Endothelial cell of umbilical vein (primary cell): ENCODE data around the gene DDX24. TPM values are rescaled to one million over a fixed set of nuclear protein-coding genes. Genes with fewer than 3 reads are reported as not detected.
A peak's percentile ranks its signal among the peaks of the same experiment; 100 is the strongest.

Experiments
- BruUV-seq: library from RNA; stranded (reverse); fragments of 400-500 nt; replicated peaks from 2 replicates; lab custom pipeline; 2021; lab: Mats Ljungman, UMichigan
- CTCF ChIA-PET: fragments of 300-600, 350-600 bp; sonication (Branson Sonifier 250); formaldehyde crosslinking; loops from one replicate; lab custom pipeline; 2021; ENCODE audit warnings: antibody characterized with exemption, inconsistent platforms; lab: Charles Lee
- POLR2A ChIA-PET: fragments of 300-600, 350-600 bp; sonication (Branson Sonifier 250); formaldehyde crosslinking; loops from one replicate; lab custom pipeline; 2021; ENCODE audit warnings: antibody characterized with exemption, inconsistent platforms; lab: Charles Lee
- DNase-seq: peaks from one replicate; pipeline ENCODE4 v3.0.0-alpha.2; 2011; ENCODE audit warnings: low read depth, low spot score
- FAIRE-seq: peaks from 2 replicates; lab custom pipeline; 2011; peaks lifted over from hg19 to GRCh38; lab: Jason Lieb, UNC
- H2AFZ ChIP-seq: 2 replicates; pipeline ENCODE4 v1.6.0; 2012; ENCODE audit warnings: low read depth, low read length, control low read depth, inconsistent platforms
- H3K27ac ChIP-seq: 2 replicates; pipeline ENCODE4 v1.5.1; 2011; ENCODE audit warnings: low read depth, mild to moderate bottlenecking, control low read depth, low read length, moderate library complexity; ENCODE audit not compliant: insufficient read depth
- H3K27me3 ChIP-seq, 2 experiments: 2 replicates each; pipeline versions ENCODE4 v1.6.0 to v1.6.1; 2011; ENCODE audit warnings: low read length in 2 of 2, mixed read lengths in 1 of 2; ENCODE audit not compliant: control insufficient read depth in 2 of 2, insufficient read depth in 2 of 2
- H3K36me3 ChIP-seq, 2 experiments: 2 replicates in 1 of 2; 3 replicates in 1 of 2; pipeline ENCODE4 v1.5.1; 2011; ENCODE audit warnings: low read length in 2 of 2, mild to moderate bottlenecking in 1 of 2, moderate library complexity in 1 of 2; ENCODE audit not compliant: control insufficient read depth in 2 of 2, insufficient read depth in 2 of 2; ENCODE audit errors: extremely low read depth in 1 of 2
- H3K4me1 ChIP-seq: 3 replicates; pipeline ENCODE4 v1.5.1; 2011; ENCODE audit warnings: mild to moderate bottlenecking, low read length; ENCODE audit not compliant: control insufficient read depth, insufficient read depth; ENCODE audit errors: extremely low read depth
- H3K4me2 ChIP-seq: 2 replicates; pipeline ENCODE4 v1.6.1; 2011; ENCODE audit warnings: low read length, control low read depth, mixed read lengths; ENCODE audit not compliant: insufficient read depth
- H3K4me3 ChIP-seq, 3 experiments: fragments of 200-600 bp in 1 of 3; sonication (generic), shearing (Covaris generic) in 1 of 3; replicated peaks in 1 of 3; 2 replicates each; pipeline ENCODE4 v1.5.1; 2011 to 2016; ENCODE audit warnings: control low read depth in 3 of 3, low read length in 3 of 3, mild to moderate bottlenecking in 2 of 3, inconsistent platforms in 1 of 3, low read depth in 1 of 3, moderate library complexity in 1 of 3; ENCODE audit not compliant: insufficient read depth in 1 of 3
- H3K79me2 ChIP-seq: 2 replicates; pipeline ENCODE4 v1.6.0; 2012; ENCODE audit warnings: low read length, inconsistent platforms; ENCODE audit not compliant: control insufficient read depth, insufficient read depth
- H3K9ac ChIP-seq: replicated peaks from 2 replicates; pipeline ENCODE3; 2011; ENCODE audit warnings: low read length, control low read depth; ENCODE audit not compliant: insufficient read depth; ENCODE audit errors: extremely low read depth
- H3K9me1 ChIP-seq: replicated peaks from 3 replicates; pipeline ENCODE4 v1.6.0; 2011; ENCODE audit warnings: mild to moderate bottlenecking, low read length; ENCODE audit not compliant: control insufficient read depth, insufficient read depth; ENCODE audit errors: extremely low read depth
- H3K9me3 ChIP-seq: replicated peaks from 2 replicates; pipeline ENCODE4 v1.5.1; 2012; ENCODE audit warnings: low read length, inconsistent platforms; ENCODE audit not compliant: control insufficient read depth, insufficient read depth
- H4K20me1 ChIP-seq: replicated peaks from 2 replicates; pipeline ENCODE3; 2011; ENCODE audit warnings: mild to moderate bottlenecking, low read length; ENCODE audit not compliant: control insufficient read depth, insufficient read depth; ENCODE audit errors: extremely low read depth
- CTCF ChIP-seq, 2 donors: IDR thresholded peaks; 1 replicate in 1 of 2; 2 replicates in 1 of 2; pipeline ENCODE4 v1.5.1; 2011; ENCODE audit warnings: low read length in 2 of 2, mild to moderate bottlenecking in 2 of 2, moderate library complexity in 2 of 2, control low read depth in 1 of 2, inconsistent platforms in 1 of 2, low read depth in 1 of 2; ENCODE audit not compliant: insufficient read depth in 1 of 2; ENCODE audit errors: extremely low read depth in 1 of 2
- EZH2 ChIP-seq: IDR thresholded peaks from 2 replicates; pipeline ENCODE4 v1.6.1; 2012; ENCODE audit warnings: borderline replicate concordance, low read depth, mild to moderate bottlenecking, moderate library complexity, low read length, inconsistent platforms; ENCODE audit not compliant: severe bottlenecking
- FOS ChIP-seq: IDR thresholded peaks from 2 replicates; pipeline ENCODE4 v1.6.1; 2011; ENCODE audit warnings: mild to moderate bottlenecking, low read length, moderate library complexity, borderline replicate concordance; ENCODE audit not compliant: insufficient read depth
- GATA2 ChIP-seq: IDR thresholded peaks from 2 replicates; pipeline ENCODE4 v1.7.0; 2011; ENCODE audit warnings: low read depth, mild to moderate bottlenecking, moderate library complexity, mixed read lengths, low read length; ENCODE audit not compliant: insufficient read length, insufficient read depth
- JUN ChIP-seq: IDR thresholded peaks from 2 replicates; pipeline ENCODE4 v1.6.1; 2011; ENCODE audit warnings: borderline replicate concordance, low read depth; ENCODE audit not compliant: insufficient read length, insufficient read depth
- MYC ChIP-seq: IDR thresholded peaks from one replicate; pipeline ENCODE4 v1.6.1; 2011; ENCODE audit warnings: mild to moderate bottlenecking, low read depth, low read length
- POLR2AphosphoS5 ChIP-seq: IDR thresholded peaks from 2 replicates; pipeline ENCODE4 v1.6.1; 2012; ENCODE audit warnings: low read depth, mild to moderate bottlenecking, control low read depth, low read length, moderate library complexity; ENCODE audit not compliant: insufficient read depth
- dilution Hi-C: fragments of 300-500 bp; cut with MboI; formaldehyde crosslinking; loops from one replicate; pipeline ENCODE4 v1.15.0; 2019; ENCODE audit warnings: low sequenced_read_pairs; ENCODE audit not compliant: extremely low pct_ligation_motif_present
- intact Hi-C: fragments of 100-400 bp; cut with micrococcal nuclease; formaldehyde crosslinking; loops from one replicate; pipeline ENCODE4 v1.10.0; 2022
- polyA plus RNA-seq, 4 experiments: library from polyadenylated mRNA; depleted of rRNA in 3 of 4; stranded (reverse) in 3 of 4; unstranded in 1 of 4; fragments of >200 nt; gene quantifications; 2 replicates each; pipeline versions ENCODE4 v1.2.1 to v1.2.3, GENCODE V29; 2011 to 2012; ENCODE audit warnings: missing spikeins in 1 of 4
- total RNA-seq: library from RNA; stranded (reverse); gene quantifications from 2 replicates; pipeline ENCODE4 v1.2.3, GENCODE V29; 2021

The DDX24 gene
- total and polyA plus RNA-seq, 2 donors (not counting 3 experiments of a cell fraction or from before 2014, with no cell fraction given) = 88.3 to 141 TPM

- Histone ChIP-seq H3K9me1 (no peaks in the 10 kb centered on the region), H3K4me1 (no peaks in the 10 kb centered on the region), H3K4me3 (no peak overlapping the region), H3K79me2 (no peaks in the 10 kb centered on the region), H3K36me3 (no peaks in the 10 kb centered on the region), H3K9me3 (no peaks in the 10 kb centered on the region), H4K20me1 (no peaks in the 10 kb centered on the region), H3K27ac (no peak overlapping the region), H3K27me3 (no peaks in the 10 kb centered on the region), H3K9ac (no peak overlapping the region), H3K4me2 (no peak overlapping the region), H2AFZ (no peak overlapping the region)
- POLR2A ChIA-PET = no interaction called here
- CTCF ChIA-PET = interaction anchor here (1.7 kb wide), 1 partner anchor 9 kb away, joined by 3 read pairs; no protein-coding TSS in a partner anchor
- intact Hi-C loops (no loop called here), dilution Hi-C loops (no loop called here)
- TF ChIP-seq CTCF (IDR thresholded peaks at IDR 0.05; ENCODE audit: extremely low read depth in 1 of 2, insufficient read depth in 1 of 2, low read depth in 1 of 2, low read length in 2 of 2) = no peak
- no peak for TF ChIP-seq POLR2AphosphoS5
- TF ChIP-seq GATA2 = no peak
- DNase-seq (no peak), FAIRE-seq (no peak)
- BruUV-seq = no TSS peak
These were observed 12.4 kb upstream of the DDX24 start for GRCh38 chr14:94093418-94093817.

- BruUV-seq = no TSS peak
- FAIRE-seq (no peak), DNase-seq (no peak)
- H3K4me3 ChIP-seq = no peak overlapping the region
- no peaks in the 10 kb centered on the region for H3K4me1 ChIP-seq
- no peak overlapping the region for H2AFZ ChIP-seq
- intact Hi-C loops (no loop called here), dilution Hi-C loops (no loop called here)
- no peak overlapping the region for H3K27ac ChIP-seq
- no peak overlapping the region for H3K9ac ChIP-seq
- no peaks in the 10 kb centered on the region for H3K36me3 ChIP-seq
- TF ChIP-seq POLR2AphosphoS5 (no peak), GATA2 (peak; percentile 46), FOS (no peak), CTCF (IDR thresholded peaks at IDR 0.05; ENCODE audit: extremely low read depth in 1 of 2, insufficient read depth in 1 of 2, low read depth in 1 of 2, low read length in 2 of 2) (no peak), EZH2 (no peak), JUN (no peak), MYC (no peak)
- no peak overlapping the region for H3K4me2 ChIP-seq
- no peaks in the 10 kb centered on the region for H3K79me2 ChIP-seq
- no peaks in the 10 kb centered on the region for H3K9me3 ChIP-seq
- no peaks in the 10 kb centered on the region for H3K9me1 ChIP-seq
- CTCF ChIA-PET = no interaction called here
- POLR2A ChIA-PET = no interaction called here
- no peaks in the 10 kb centered on the region for H4K20me1 ChIP-seq
- H3K27me3 ChIP-seq = no peaks in the 10 kb centered on the region
These were observed 8.5 kb upstream of the DDX24 start for GRCh38 chr14:94089479-94089878.
